ENCODE results near the gene PIP4K2B. TPM values are rescaled to one million over a fixed set of nuclear protein-coding genes. Genes with fewer than 3 reads are reported as not detected.
"Not testable (repeated sequence)": the region's sequence is repeated elsewhere in the genome, so short reads cannot be mapped to it uniquely, and the experiment has no call there.

PIP4K2B gene
- total RNA-seq, 1 donor from 2014 or later: 50.7 TPM

- no peak for DNase-seq (ENCODE audit: extremely low read depth, low read depth, low spot score)
These were observed 68.6 kb downstream of the PIP4K2B start for GRCh38 chr17:38730526-38731379.

- no peak for DNase-seq (ENCODE audit: extremely low read depth, low read depth, low spot score)
These were observed 69.3 kb downstream of the PIP4K2B start, which contains the start of gene CISD3 for GRCh38 chr17:38729886-38730525. TSS of gene CISD3 (plus strand) at chr17:38730341. CDS start at chr17:38730359, 18 bp downstream.

DNA sequence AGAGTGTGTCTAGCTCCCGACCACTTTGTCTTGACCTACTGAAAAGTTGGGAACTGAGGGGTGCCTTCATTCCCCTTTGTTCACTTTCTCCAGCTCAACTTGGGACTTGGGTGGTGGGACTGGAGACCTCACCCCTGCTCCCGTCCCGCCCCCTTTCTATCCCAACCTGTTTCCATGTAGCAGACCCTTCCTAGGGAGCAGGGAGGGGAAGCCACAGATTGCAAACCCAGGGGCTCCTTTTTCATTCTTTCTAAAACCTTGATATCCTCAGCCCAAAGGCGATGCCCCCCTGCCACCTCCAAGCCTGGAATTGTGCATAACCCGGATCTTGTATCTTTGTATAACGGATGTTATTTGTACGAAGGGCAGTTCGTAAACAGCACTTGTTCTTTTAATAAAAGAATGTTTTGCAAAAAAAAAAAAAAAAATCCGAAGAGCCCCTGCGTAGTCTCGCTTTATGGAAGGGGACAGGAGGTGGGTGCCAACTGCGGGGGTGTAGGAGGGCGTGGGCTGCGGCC lies 69.9 kb downstream of the PIP4K2B start:
- DNase-seq (ENCODE audit: extremely low read depth, low read depth, low spot score): no peak

DNA sequence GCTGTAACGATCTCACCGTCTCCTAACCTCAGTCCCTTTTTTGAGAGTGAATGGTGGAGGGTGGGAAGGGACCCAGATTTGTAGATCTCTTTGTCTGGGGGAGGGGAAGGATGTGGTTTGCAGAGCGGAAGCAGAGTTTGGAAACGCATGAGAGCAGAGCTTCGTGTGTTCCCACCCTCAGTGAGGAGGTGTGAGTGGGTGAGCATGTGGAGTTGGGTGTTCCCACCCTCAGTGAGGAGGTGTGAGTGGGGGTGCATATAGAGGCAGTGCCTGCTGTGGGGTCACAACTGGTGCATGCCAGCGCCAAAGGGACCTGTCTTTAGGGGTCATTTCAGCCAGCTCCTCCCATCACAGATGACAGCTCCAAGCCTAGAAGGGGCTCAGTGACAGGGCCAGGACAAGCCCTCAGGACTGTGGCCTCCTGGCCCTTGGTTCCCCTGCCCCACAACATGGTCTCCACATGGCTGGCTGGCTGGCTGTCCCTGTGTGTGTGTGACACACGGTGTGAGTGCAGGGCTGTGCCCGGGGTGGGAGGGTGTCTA lies 71.0 kb downstream of the PIP4K2B start:
- no peak for DNase-seq (ENCODE audit: extremely low read depth, low read depth, low spot score)

DNA sequence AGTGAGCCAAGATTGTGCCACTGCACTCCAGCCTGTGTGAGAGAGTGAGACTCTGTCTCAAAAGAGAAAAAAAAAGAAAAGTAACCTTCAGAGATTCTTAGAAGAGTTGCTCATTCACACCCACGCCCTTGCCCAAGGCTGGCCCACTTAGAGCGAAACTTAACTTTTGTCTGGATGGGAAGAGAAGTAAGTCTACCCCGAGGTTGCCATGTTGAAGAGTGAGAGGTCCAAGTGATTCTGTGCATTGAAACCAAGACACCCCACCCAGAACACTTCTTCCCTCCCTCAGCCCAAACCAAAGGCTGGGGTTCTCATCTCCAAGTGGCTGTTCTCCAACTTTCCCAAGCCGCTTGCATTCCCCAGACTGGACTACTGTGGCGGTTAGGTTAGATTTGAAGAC lies 71.6 kb downstream of the PIP4K2B start:
- DNase-seq (ENCODE audit: extremely low read depth, low read depth, low spot score): no peak

GRCh38 chr17:38726145-38726544 lies 73.2 kb downstream of the PIP4K2B start:
- DNase-seq (ENCODE audit: extremely low read depth, low read depth, low spot score): not testable (repeated sequence)

GRCh38 chr17:38725066-38725465 lies 74.3 kb downstream of the PIP4K2B start:
- DNase-seq (ENCODE audit: extremely low read depth, low read depth, low spot score): no peak

DNA sequence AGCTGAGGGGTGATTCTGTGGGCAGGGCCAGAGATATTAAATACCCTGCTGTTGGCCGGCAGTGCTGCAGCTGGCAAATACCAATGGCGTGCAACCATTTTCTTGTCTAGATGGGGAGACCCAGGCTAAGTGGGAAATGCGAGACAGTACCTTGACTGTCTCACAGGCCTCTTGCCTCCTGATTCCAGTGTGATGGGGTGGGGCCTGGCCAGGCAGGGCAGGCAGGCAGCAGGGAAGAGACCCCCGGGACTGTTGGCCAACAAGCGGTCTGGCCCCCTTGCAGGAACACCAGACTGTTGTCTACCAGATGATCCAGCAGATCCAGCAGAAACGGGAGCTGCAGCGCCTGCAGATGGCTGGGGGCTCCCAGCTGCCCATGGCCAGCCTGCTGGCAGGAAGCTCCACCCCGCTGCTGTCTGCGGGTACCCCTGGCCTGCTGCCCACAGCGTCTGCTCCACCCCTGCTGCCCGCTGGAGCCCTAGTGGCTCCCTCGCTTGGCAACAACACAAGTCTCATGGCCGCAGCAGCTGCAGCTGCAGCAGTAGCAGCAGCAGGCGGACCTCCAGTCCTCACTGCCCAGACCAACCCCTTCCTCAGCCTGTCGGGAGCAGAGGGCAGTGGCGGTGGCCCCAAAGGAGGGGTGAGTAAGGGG lies 74.9 kb downstream of the PIP4K2B start:
- DNase-seq (ENCODE audit: extremely low read depth, low read depth, low spot score): no peak

DNA sequence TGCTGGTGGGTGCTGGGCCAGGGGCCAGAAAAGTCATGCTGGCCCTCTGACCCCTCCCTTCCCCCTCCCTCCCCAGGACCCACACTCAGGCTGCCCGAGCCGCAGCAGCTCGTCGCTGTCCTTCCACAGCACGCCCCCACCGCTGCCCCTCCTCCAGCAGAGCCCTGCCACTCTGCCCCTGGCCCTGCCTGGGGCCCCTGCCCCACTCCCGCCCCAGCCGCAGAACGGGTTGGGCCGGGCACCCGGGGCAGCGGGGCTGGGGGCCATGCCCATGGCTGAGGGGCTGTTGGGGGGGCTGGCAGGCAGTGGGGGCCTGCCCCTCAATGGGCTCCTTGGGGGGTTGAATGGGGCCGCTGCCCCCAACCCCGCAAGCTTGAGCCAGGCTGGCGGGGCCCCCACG lies 77.6 kb downstream of the PIP4K2B start:
- no peak for DNase-seq (ENCODE audit: extremely low read depth, low read depth, low spot score)

DNA sequence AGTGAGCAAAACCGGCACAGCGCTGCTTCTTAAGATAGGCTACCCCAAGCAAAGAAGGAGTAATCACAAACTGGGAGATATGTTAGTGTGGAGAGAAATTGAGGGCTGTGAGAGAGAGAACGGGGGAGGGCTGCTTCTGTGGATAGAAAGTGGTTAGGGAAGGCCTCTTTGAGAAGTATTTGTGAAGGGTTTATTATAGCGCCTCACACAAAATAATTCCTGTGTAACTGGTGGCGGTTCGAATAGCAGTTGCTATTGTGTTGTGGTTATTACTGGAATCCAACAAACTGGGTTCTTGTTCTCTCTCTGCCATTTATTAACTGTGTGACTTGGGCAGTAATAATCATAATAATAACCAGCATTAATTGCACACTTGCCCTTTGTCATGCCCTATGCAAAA lies 78.4 kb downstream of the PIP4K2B start:
- DNase-seq (ENCODE audit: extremely low read depth, low read depth, low spot score): no peak

DNA sequence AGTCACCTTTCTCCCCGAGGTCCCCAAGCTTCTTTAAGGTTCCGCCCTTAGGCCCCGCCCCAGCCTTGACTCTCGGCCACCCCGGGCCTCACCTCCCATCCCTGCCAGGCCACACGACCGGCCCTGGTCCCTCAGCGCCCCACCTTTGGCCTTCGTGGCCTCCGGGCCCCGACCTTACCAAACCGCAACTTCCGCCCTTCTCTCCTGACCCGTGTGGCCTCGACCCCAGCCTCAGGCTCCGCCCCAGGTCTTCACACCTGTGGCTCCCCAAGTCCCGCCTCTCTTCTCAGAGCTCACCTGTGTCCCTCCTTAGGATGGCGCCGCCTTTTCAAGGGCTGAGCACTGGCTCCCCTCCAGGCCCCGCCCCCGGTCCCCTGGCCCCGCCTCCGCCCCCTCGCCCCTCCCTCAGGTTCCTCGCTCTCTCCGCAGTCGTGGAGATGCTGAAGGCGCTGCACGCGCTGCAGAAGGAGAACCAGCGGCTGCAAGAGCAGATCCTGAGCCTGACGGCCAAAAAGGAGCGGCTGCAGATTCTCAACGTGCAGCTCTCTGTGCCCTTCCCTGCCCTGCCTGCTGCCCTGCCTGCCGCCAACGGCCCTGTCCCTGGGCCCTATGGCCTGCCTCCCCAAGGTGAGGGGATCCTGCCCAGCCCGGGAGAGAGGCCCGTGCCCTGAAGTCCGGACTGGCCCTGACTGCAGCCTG lies 79.3 kb downstream of the PIP4K2B start:
- no peak for DNase-seq (ENCODE audit: extremely low read depth, low read depth, low spot score)

- no peak for DNase-seq (ENCODE audit: extremely low read depth, low read depth, low spot score)
These were observed 79.9 kb downstream of the PIP4K2B start for GRCh38 chr17:38719289-38719942.

DNA sequence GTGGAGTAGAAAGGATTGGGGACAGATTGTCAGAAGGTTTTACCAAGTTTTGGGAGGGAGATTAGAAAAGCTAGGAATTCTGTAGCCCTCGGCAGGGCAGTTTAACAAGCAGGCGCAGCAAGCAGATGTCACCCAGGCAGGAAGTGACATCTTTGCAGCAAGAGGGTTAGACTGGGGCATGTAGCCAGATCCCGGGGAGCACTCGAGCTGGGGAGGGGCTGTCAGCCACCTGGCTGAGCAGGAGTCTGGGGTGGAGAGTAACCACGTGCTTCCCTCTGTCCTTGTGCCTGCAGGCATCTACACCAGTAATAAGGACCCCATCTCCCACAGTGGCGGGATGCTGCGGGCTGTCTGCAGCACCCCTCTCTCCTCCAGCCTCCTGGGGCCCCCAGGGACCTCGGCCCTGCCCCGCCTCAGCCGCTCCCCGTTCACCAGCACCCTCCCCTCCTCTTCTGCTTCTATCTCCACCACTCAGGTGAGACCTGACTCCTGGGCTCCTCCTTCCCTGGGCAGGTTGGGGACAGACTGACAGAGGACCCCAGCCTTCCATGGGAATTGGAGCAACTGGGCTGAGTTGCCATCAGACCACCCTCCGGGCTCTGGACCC lies 82.1 kb downstream of the PIP4K2B start:
- DNase-seq (ENCODE audit: extremely low read depth, low read depth, low spot score): no peak

GRCh38 chr17:38716368-38717005 lies 82.9 kb downstream of the PIP4K2B start:
- no peak for DNase-seq (ENCODE audit: extremely low read depth, low read depth, low spot score)

Other genes starting within 250 kb of the PIP4K2B start
- gene SRCIN1, start 193.6 kb downstream of the PIP4K2B start, total RNA-seq: 0.19 TPM in 1 of 2 replicates, not detected in the other
- 2.7 and 2.8 TPM in 2 replicates for gene EPOP, start 124.6 kb downstream of the PIP4K2B start, total RNA-seq
- 31.7 and 45.8 TPM in 2 replicates for gene MLLT6, start 94.3 kb downstream of the PIP4K2B start, total RNA-seq
- 6.1 and 13.3 TPM in 2 replicates for gene CISD3, start 69.2 kb downstream of the PIP4K2B start, total RNA-seq
- gene PCGF2, start 51.2 kb downstream of the PIP4K2B start, total RNA-seq: 15.8 and 24.1 TPM in 2 replicates
- 207 TPM in 2 replicates for gene PSMB3, start 46.8 kb downstream of the PIP4K2B start, total RNA-seq
- 15.8 and 16.2 TPM in 2 replicates for gene CWC25, start 25.8 kb upstream of the PIP4K2B start, total RNA-seq
- 852 and 1,109 TPM in 2 replicates for gene RPL23, start 54.2 kb upstream of the PIP4K2B start, total RNA-seq
- 341 and 399 TPM in 2 replicates for gene LASP1, start 70.5 kb upstream of the PIP4K2B start, total RNA-seq
- gene FBXO47, start 167.8 kb upstream of the PIP4K2B start, total RNA-seq: not detected in 2 replicates

Measured in glomerular endothelial cell (primary cell).